GM19239 (cell line): ENCODE results near the gene GALR2.

ENCODE experiments used
- DNase-seq: peaks from one replicate; pipeline ENCODE4 v3.0.0; 2011; ENCODE audit warnings: low spot score; ENCODE audit not compliant: insufficient read length
- FAIRE-seq: peaks from 2 replicates; lab custom pipeline; 2011; peaks lifted over from hg19 to GRCh38; lab: Jason Lieb, UNC

The GALR2 gene

DNA sequence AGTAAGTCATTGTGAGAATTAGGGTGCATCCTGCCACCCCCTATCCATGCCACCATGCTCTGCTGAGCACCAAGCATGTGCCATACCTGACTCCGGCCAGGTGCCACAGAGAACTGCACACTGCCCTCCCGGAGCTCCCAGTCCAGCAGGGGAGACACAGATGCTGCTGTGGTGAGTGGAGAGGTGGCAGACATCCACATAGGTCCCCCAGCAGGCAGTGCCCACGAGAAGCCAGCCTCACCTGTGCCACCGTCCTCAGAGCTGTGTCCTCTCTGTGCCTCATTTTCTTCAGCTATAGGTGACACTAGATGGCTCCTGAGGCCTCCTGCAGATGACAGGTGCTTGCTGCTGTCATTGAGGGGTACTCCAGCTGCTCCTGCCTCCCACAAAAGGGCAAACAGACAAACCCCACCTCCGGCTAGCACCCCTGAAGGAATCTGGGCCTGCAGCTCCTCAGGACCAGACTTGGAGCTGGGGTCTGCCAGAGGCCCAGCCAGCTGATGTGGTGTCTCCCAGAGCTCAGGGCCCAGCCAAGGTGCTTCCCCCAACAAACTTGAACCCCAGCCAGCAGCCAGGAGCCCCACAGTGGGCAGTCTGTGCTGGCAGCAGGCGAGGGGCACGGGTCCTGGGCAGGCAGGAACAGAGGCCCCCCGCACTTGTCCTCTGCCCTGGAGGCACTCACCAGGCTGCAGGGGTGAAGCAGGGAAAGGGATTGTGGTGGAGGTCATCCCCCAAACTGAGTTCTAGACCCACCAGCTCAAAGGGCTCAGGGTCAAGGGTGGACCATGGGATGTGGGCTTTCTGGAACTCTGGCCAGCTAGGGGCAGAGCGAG is 49.4 kb downstream of the GALR2 start:
- FAIRE-seq (no peak), DNase-seq (no peak)

DNA sequence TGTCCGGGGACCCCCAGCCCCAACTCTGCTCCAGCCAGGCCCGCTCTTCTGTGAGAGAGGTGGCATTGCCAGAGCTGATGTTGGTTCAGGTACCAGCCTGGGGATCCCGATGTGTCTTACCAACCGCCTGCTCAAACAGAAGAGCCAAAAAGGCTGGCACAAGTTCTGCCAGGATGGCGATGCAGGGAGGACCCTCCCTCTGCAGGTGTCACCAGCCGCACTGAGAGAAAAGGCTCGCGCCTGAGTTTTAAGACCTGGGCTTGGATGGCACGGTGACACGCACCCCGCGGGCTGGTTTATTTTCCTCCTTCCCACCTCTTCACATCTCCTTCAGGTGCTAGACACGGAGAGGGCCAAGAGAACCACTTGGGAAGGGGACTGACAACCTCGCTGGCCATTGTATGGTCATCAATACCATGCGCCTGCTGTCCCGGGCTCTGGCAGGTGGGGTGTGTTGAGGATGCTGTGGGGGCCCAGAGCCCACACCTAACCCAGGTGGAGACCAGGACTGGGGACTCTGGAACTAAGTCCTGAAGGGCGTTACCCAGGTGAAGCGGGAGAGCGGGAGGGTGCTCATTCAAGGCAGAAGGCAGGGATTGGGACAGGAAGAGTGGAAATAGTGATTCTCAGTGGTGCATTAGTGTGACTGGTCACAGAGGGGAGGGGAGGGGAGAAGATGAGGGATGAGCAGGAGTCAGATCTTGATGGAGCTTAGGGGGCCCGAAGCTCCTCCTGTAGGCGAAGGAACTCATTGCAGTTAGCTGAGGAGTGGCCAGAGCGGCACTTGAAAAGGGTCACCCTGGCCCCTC is 50.2 kb downstream of the GALR2 start:
- no peak for DNase-seq
- FAIRE-seq = no peak

DNA sequence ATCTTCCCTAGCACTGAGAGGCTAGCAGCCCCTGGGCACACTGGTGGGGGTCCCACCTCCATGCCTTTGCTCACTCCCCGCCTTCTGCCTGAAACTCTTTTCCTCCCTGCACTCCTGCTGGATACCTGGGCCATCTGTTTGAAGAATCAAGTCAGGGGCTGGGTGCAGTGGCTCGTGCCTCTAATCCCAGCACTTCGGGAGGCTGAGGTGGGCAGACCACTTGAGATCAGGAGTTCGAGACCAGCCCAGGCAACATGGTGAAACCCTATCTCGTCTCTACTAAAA is 50.8 kb downstream of the GALR2 start:
- FAIRE-seq = no peak

GRCh38 chr17:76125922-76126321 is 51.3 kb downstream of the GALR2 start:
- FAIRE-seq = peak; percentile 44

More for the DNA sequence above, 50.8 kb downstream of the GALR2 start:
- DNase-seq = no peak

More at GRCh38 chr17:76125922-76126321, 51.3 kb downstream of the GALR2 start:
- no peak for DNase-seq
